Measurements from ENCODE around the gene ACOT11.
"Not testable (repeated sequence)": the region's sequence is repeated elsewhere in the genome, so short reads cannot be mapped to it uniquely, and the experiment has no call there.

ACOT11 gene

DNA sequence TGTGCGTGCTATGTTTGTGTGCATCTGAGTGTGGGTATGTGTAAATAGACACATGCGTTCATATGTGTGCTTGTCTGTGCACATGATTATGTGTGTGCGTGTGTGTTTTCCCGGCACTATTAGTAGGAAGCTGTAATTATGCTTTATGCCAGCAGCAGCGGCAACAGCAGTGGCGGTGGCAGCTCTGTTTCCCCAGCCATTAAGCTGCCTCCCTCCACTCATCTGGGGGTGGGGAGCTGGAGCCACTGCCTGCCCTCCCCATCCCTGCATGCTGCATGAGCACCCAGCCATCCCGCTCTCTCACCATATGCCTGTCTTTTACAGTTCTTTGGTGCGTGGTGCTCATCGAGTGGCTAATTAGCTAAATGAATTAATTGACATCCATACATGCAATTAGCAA is 30.5 kb upstream of the ACOT11 start:
- Mint-ChIP-seq H3K9me3 (no peaks in the 10 kb centered on the region), H3K4me1 (ENCODE audit: low read depth in 2 of 2) (no peaks in the 10 kb centered on the region), H3K27ac (no peak overlapping the region), H3K36me3 (ENCODE audit: insufficient read depth) (peaks cover 7% of the 10 kb centered on the region), H3K27me3 (peaks cover 18 to 41% of the 10 kb centered on the region in 2 donors), H3K4me3 (no peak overlapping the region)
- ATAC-seq (replicated peaks) (no peak), DNase-seq (no peak)

- Mint-ChIP-seq H3K27me3 (peaks cover 18 to 34% of the 10 kb centered on the region in 2 donors), H3K9me3 (no peaks in the 10 kb centered on the region), H3K27ac (no peak overlapping the region), H3K4me1 (ENCODE audit: low read depth in 2 of 2) (no peaks in the 10 kb centered on the region), H3K36me3 (ENCODE audit: insufficient read depth) (peaks cover 8% of the 10 kb centered on the region), H3K4me3 (no peak overlapping the region)
- ATAC-seq (replicated peaks) (no peak), DNase-seq (no peak)
Measured at GRCh38 chr1:54518489-54518888, 29.5 kb upstream of the ACOT11 start.

DNA sequence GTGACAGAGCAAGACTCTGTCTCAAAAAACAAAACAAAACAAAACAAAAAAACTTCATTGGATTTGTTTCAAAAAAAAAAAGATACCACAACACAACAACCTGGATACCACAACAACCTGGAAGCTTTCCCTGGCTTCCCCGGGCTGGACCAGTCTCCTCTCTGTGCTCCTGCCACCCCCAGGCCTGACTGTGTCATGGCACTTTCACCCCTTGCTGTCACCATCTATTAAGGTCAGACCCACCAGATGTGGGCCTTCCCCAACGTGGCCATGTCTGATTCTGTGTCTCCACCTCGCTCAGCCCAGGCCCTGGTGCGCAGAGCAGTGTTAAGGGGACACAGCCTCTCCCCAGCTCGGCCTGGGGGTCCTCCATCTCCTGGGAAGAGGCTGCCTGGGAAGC is 28.3 kb upstream of the ACOT11 start:
- Mint-ChIP-seq H3K9me3 (no peaks in the 10 kb centered on the region), H3K27ac (no peak overlapping the region), H3K27me3 (peaks cover 18 to 25% of the 10 kb centered on the region in 2 donors), H3K4me1 (ENCODE audit: low read depth in 2 of 2) (no peaks in the 10 kb centered on the region), H3K36me3 (ENCODE audit: insufficient read depth) (peaks cover 8% of the 10 kb centered on the region), H3K4me3 (no peak overlapping the region)
- ATAC-seq (replicated peaks) (no peak), DNase-seq (no peak)

- H3K36me3 Mint-ChIP-seq (ENCODE audit: insufficient read depth), result peaks cover 4% of the 10 kb centered on the region
- H3K27ac Mint-ChIP-seq, result no peak overlapping the region
- H3K9me3 Mint-ChIP-seq, result no peaks in the 10 kb centered on the region
- H3K4me1 Mint-ChIP-seq (ENCODE audit: low read depth in 2 of 2), result no peaks in the 10 kb centered on the region
- peaks cover 18 to 25% of the 10 kb centered on the region in 2 donors for H3K27me3 Mint-ChIP-seq
- DNase-seq (no peak), ATAC-seq (replicated peaks) (no peak)
- no peak overlapping the region for H3K4me3 Mint-ChIP-seq
Measured at GRCh38 chr1:54520631-54521321, 27.3 kb upstream of the ACOT11 start.

DNA sequence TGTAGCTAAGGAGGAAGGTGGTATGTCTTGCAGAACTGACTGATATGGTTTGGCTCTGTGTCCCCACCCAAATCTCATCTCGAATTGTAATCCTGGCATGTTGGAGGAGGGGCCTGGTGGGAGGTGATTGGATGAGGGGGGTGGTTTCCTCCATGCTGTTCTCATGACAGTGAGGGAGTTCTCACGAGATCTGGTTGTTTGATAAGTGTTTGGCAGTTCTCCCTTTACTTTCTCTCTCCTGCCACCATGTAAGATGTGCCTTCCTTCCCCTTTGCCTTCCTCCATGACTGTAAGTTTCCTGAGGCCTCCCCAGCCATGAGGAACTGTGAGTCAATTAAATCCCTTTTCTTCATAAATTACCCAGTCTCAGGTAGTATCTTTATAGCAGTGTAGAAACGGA is 21.5 kb upstream of the ACOT11 start:
- not testable (repeated sequence) for H3K4me3 Mint-ChIP-seq; H3K27ac Mint-ChIP-seq; H3K9me3 Mint-ChIP-seq; H3K4me1 Mint-ChIP-seq (ENCODE audit: low read depth in 2 of 2); ATAC-seq (replicated peaks); H3K36me3 Mint-ChIP-seq (ENCODE audit: insufficient read depth); DNase-seq
- H3K27me3 Mint-ChIP-seq, result peaks cover 18 to 20% of the 10 kb centered on the region in 2 donors

- Mint-ChIP-seq H3K9me3 (no peaks in the 10 kb centered on the region), H3K4me1 (ENCODE audit: low read depth in 2 of 2) (no peaks in the 10 kb centered on the region), H3K36me3 (ENCODE audit: insufficient read depth) (no peaks in the 10 kb centered on the region), H3K27me3 (peaks cover 16 to 20% of the 10 kb centered on the region in 2 donors), H3K4me3 (no peak overlapping the region), H3K27ac (no peak overlapping the region)
- no peak for DNase-seq
- no peak for ATAC-seq (replicated peaks)
Measured at GRCh38 chr1:54528613-54529012, 19.4 kb upstream of the ACOT11 start.

- ATAC-seq (replicated peaks) (no peak), DNase-seq (no peak)
- Mint-ChIP-seq H3K27ac (no peak overlapping the region), H3K9me3 (no peaks in the 10 kb centered on the region), H3K4me1 (ENCODE audit: low read depth in 2 of 2) (no peaks in the 10 kb centered on the region), H3K27me3 (peaks cover 26 to 29% of the 10 kb centered on the region in 2 donors), H3K4me3 (no peak overlapping the region), H3K36me3 (ENCODE audit: insufficient read depth) (no peaks in the 10 kb centered on the region)
Measured at GRCh38 chr1:54532033-54532432, 16.0 kb upstream of the ACOT11 start.

GRCh38 chr1:54536656-54537055 is 11.4 kb upstream of the ACOT11 start:
- ATAC-seq (replicated peaks); H3K27ac Mint-ChIP-seq; DNase-seq; H3K4me3 Mint-ChIP-seq; H3K9me3 Mint-ChIP-seq; H3K36me3 Mint-ChIP-seq (ENCODE audit: insufficient read depth); H3K4me1 Mint-ChIP-seq (ENCODE audit: low read depth in 2 of 2): not testable (repeated sequence)
- peaks cover 14 to 26% of the 10 kb centered on the region in 2 donors for H3K27me3 Mint-ChIP-seq

- H3K27ac Mint-ChIP-seq, result no peak overlapping the region
- H3K4me3 Mint-ChIP-seq, result no peak overlapping the region
- H3K36me3 Mint-ChIP-seq (ENCODE audit: insufficient read depth), result no peaks in the 10 kb centered on the region
- ATAC-seq (replicated peaks) (no peak), DNase-seq (no peak)
- H3K4me1 Mint-ChIP-seq (ENCODE audit: low read depth in 2 of 2), result peaks cover 3 to 6% of the 10 kb centered on the region in 2 donors
- H3K27me3 Mint-ChIP-seq, result peaks cover 14 to 19% of the 10 kb centered on the region in 2 donors
- H3K9me3 Mint-ChIP-seq, result no peaks in the 10 kb centered on the region
Measured at GRCh38 chr1:54537611-54538010, 10.4 kb upstream of the ACOT11 start.

- no peak overlapping the region for H3K27ac Mint-ChIP-seq
- peaks cover 4% of the 10 kb centered on the region for H3K36me3 Mint-ChIP-seq (ENCODE audit: insufficient read depth)
- H3K27me3 Mint-ChIP-seq, result peaks cover 14 to 19% of the 10 kb centered on the region in 2 donors
- no peak overlapping the region for H3K4me3 Mint-ChIP-seq
- no peaks in the 10 kb centered on the region for H3K9me3 Mint-ChIP-seq
- DNase-seq (no peak), ATAC-seq (replicated peaks) (no peak)
- peaks cover 10 to 12% of the 10 kb centered on the region in 2 donors for H3K4me1 Mint-ChIP-seq (ENCODE audit: low read depth in 2 of 2)
Measured at GRCh38 chr1:54538538-54538937, 9.5 kb upstream of the ACOT11 start.

GRCh38 chr1:54540582-54541295 is 7.3 kb upstream of the ACOT11 start:
- peaks cover 4% of the 10 kb centered on the region for H3K36me3 Mint-ChIP-seq (ENCODE audit: insufficient read depth)
- DNase-seq (no peak), ATAC-seq (replicated peaks) (no peak)
- peaks cover 10 to 12% of the 10 kb centered on the region in 2 donors for H3K4me1 Mint-ChIP-seq (ENCODE audit: low read depth in 2 of 2)
- H3K27me3 Mint-ChIP-seq, result peaks cover 12 to 14% of the 10 kb centered on the region in 2 donors
- no peaks in the 10 kb centered on the region for H3K9me3 Mint-ChIP-seq
- H3K4me3 Mint-ChIP-seq, result peak overlapping the region; percentile 42 to 83
- peak overlapping the region; percentile 31 to 51 for H3K27ac Mint-ChIP-seq

- Mint-ChIP-seq H3K4me1 (ENCODE audit: low read depth in 2 of 2) (peaks cover 10 to 12% of the 10 kb centered on the region in 2 donors), H3K9me3 (no peaks in the 10 kb centered on the region), H3K4me3 (peak overlapping the region; percentile 78 to 83), H3K27me3 (peaks cover 3 to 4% of the 10 kb centered on the region in 2 donors), H3K36me3 (ENCODE audit: insufficient read depth) (peaks cover 4% of the 10 kb centered on the region), H3K27ac (peak overlapping the region in 1 of 2 donors; percentile 71)
- DNase-seq, result peak; percentile 24 to 46 (median 33)
- peak; percentile 88 for ATAC-seq (replicated peaks)
Measured at GRCh38 chr1:54542120-54542961, 5.7 kb upstream of the ACOT11 start.

- peak overlapping the region; percentile 78 to 83 for H3K4me3 Mint-ChIP-seq
- ATAC-seq (replicated peaks), result no peak
- H3K27ac Mint-ChIP-seq, result peak overlapping the region; percentile 0 to 71
- H3K9me3 Mint-ChIP-seq, result no peaks in the 10 kb centered on the region
- DNase-seq, result no peak
- peaks cover 4% of the 10 kb centered on the region for H3K36me3 Mint-ChIP-seq (ENCODE audit: insufficient read depth)
- H3K27me3 Mint-ChIP-seq, result no peaks in the 10 kb centered on the region
- peaks cover 10 to 12% of the 10 kb centered on the region in 2 donors for H3K4me1 Mint-ChIP-seq (ENCODE audit: low read depth in 2 of 2)
Measured at GRCh38 chr1:54542962-54543539, 5.0 kb upstream of the ACOT11 start.

Measured in effector memory CD8-positive, alpha-beta T cell (primary cell).